GM19025 (cell line): ENCODE measurements around the gene LIN54.
"Not testable (repeated sequence)": the region's sequence is repeated elsewhere in the genome, so short reads cannot be mapped to it uniquely, and the experiment has no call there.

ENCODE experiments used
- ATAC-seq: cut with Tn5 transposase; IDR thresholded peaks from one replicate; pipeline ENCODE4 v1.9.1; 2021; ENCODE audit warnings: mild to moderate bottlenecking, low read depth, moderate library complexity; ENCODE audit not compliant: unreplicated experiment

LIN54 gene

DNA sequence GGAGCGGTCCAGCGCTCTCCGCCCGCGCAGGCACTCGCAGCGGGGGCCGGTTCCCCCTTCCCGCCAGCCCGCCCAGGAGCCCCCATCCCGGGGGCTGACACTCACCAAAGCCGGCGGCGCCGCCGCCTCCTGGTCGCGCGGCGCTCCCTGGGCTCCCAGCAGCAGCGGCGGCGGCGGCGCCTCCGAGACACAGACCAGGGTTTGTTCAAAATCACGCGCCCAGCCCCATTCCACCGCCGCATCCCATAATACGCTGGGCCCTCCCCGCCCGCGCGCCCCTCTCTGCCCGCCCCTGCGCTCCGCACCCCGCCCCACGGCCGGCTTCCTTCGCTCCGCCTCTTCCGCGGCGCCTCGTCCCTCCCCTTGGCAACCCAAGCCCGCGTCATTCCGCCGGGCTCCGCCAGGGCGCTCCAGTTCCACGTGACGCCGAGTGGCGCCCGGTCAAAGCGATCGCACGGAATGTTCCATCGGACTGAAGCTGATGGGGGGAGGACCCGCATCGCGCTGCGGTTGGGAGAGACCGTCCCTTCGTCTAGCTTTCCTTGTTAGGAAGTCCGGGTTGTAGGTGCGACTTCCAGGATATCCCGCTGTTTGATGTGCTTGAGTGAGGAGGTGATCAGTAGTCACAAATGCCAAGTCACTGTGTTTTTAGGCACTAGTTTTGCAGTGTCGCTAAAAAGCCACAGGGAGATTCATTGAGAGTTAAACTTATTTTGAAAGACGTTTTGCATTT is 2.2 kb upstream of the LIN54 start:
- peak; percentile 81 for ATAC-seq

DNA sequence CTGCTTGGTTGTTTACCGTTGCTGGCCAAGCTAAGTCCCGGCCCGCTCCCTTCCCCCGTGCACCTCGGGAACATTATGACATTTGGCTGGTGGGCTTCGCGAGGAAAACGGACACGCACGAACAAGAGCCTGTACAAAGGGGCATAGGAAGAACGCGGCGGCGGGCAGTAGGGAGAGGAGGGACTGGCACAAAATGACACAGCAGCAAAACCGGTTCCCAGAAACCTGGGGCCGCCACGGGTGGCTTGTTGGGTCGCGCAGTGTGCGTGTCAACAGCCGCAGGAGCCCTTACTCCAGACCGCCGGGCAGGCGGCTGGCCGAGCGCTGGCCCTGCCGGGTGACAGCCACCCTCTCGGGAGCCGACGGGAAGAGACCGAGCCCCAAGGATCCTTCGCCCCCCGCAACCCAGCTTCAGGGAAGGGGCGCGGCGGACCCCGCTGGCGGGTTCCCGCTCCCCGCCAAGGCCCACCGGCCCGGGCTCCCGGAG is 1.6 kb upstream of the LIN54 start:
- ATAC-seq, result peak; percentile 3

DNA sequence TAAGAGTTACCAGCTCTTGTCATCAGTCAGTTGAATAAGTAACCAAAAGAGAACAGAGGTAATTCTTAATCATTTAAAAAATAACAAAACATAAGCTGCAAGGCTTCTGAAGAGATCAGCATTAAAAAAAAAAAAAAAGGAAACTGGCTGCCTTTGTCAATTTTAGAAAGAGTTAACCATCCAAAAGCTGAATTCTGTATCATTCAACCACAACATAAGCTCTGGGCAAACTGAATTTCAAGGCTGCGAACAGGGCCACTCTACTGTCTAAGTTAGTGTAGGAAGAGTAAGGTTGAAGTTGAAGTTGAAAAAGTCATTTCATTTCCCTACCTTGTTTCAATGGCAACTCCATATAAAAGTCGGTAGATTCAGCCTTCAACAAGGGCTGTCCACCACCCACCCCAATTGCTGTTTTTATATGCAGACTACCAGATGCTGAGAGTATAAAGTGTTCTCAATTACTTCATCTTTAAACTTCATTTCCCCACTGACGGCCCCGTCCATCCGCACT is 1.1 kb upstream of the LIN54 start:
- ATAC-seq, result no peak

DNA sequence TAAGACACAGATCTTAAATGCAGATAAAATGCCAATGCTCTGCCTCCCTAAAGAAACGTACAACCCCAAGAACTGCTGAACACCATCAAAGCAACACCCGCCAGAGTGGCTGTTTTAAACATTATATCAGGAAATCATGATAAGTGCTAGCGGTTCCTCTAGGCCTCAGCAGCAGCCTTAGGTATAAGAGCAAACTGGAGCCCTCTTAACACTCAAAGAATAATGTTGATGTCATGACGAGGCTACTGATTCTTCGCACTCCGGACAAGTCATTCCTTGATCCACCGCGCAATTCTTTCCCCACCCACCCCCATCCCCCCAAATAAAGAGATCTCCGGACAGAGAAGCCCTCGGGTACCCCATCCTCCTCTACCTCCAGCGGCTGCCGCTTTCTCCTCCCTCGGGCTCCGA is 507 bp downstream of the LIN54 start:
- no peak for ATAC-seq

DNA sequence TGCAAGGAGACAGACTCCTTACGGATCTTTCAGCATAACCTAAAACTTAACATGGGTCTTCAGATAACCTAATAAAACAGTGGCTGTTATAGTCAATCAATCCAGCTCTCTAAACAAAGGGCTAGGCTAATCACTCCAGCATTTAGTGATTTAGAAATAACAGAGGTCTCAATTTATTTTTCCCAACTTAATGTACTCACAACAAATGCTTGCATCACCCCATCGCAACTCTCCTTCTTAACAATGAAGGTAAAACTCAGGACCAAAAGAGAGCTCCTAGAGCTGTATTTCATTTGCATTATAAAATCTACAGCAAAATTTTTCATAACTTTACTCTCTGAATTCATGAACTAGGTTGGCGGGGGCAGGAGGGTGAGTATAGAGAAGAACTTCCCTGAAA is 1.1 kb downstream of the LIN54 start:
- no peak for ATAC-seq

DNA sequence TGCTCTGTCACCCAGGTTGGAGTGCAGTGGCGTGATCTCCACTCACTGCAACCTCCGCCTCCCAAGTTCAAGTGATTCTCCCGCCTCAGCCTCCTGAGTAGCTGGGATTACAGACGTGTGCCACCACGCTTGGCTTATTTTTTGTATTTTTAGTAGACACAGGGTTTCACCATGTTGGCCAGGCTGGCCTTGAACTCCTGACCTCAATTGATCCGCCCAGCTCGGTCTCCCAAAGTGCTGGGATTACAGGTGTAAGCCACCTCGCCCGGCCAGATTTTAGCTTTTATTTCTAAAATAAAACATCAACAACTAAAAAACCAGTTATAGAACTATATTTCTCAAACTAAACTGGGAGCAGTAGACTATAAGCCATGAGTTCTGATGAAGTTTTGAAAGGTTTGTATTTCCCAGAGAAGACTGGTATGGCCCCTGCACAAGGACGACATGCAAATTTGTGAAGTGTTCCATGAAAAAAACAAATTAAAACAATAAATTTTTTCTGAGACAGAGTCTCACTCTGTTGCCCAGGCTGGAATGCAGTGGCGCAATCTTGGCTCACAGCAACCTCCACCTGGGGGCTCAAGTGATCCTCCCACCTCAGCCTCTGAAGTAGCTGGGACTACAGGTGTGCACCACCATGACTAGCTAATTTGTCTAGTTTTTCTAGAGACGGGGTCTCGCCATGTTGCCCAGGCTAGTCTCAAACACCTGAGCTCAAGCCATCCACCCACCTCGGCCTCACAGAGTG is 7.4 kb downstream of the LIN54 start:
- ATAC-seq, result not testable (repeated sequence)

DNA sequence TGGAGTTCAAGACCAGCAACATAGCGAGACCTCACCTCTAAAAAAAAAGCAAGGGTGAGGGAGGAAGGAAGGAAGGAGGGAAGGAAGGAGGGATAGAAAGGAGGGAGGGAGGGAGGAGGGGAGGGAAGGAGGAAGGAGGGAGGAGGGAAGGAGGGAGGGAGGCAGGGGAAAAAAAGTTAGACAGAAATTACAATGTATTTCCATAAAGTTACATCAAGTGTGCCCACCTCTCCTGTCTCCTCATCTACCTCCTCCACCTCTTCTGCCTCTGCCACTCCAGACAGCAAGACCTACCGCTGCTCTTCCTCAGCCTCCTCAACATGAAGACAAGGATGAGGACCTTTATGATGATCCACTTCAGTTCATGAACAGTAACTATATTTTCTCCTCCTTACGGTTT is 8.3 kb downstream of the LIN54 start:
- no peak for ATAC-seq

DNA sequence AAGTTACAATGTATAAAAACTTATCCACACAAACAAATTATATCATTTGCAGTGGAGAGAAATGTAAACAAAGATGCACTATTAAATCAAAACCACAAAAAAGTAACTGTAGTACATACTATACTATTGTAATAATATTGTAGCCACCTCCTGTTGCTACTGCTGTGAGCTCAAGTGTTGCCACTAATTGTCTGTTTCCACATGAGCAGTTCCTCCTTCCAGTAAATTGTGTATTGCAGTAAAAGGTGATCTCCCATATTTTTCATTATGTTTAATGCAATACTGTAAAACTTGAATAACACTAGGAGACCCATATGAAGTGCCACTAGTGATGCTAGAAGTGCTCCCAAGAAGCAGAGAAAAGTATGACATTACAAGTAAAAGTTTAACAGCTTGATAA is 11.7 kb downstream of the LIN54 start:
- no peak for ATAC-seq

DNA sequence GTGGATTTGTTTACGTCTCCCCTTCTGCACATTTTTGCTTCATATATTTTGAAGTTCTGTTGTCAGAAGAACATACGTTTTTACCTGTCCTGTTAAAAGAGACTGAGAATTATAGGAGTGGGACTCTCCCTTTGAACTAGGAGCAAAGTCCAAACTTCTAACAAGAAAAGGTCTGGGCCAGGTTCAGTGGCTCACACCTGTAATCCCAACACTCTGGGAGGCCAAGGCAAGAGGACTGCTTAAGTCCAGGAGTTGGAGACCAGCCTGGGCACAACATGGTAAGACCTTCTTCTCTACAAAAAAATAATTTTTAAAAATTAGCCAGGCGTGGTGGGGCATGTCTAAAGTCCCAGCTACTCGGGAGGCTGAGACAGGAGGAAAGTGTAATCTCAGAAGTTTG is 15.8 kb downstream of the LIN54 start:
- ATAC-seq, result no peak

DNA sequence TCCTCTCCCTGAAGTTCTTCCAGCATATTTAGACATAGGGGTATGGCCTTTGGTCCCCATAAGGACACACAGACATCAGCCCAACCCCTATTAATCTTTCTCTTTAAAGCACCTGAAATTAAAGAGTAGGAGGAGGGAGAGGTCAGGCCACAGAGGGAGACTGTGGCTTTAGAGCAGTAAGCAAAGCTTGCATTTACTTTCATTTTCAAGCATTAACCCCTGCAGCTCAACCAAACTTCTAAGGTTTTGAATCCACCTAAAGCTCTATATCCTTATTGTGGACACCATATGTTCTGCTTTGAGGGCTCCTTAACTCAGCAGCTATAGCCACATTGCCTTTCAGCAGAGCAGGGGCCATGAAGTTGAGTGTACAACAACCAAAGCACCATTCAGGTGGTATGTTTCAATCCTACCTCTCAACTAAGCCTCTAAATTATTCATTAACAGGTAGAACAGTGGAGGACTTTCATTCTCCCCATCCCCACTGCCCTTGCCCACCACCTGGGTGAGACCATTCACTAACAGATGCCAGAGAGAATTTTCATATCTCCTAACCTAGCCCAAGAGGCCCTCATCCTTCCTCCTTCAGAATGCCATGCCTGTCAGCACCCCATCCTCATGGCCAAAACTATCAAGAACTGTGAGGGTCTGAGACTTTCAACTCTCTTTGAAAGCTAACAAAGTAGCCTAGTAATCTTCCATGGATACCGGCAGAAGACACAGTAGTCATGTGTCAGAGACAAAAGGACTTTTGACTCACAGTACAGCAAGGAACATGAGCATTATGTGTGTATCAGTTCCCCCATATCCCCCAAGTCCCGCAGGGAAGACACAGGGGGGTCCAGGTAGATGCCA is 20.8 kb downstream of the LIN54 start:
- peak; percentile 93 for ATAC-seq

DNA sequence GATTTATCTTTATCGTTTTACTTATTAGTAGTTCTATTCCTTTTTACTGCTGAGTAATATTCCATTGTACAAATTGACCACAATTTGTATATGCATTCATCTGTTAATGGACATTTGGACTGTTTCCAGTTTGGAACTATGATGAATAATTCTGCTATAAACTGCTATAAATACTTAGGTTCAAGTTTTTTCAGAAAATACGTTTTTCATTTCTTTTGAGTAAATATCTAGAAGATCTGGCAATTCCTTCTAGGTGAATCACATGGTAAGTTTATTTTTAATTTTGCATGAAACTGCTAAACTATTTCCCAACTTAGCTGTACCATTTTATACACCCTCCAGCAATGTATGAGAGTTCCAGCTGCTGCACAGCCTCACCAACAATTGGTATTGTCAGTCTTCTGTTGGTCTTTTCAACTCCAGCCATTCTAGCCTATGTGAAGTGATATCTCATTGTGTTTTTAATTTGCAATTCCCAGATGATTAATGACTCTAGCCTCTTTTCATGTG is 22.2 kb downstream of the LIN54 start:
- no peak for ATAC-seq

DNA sequence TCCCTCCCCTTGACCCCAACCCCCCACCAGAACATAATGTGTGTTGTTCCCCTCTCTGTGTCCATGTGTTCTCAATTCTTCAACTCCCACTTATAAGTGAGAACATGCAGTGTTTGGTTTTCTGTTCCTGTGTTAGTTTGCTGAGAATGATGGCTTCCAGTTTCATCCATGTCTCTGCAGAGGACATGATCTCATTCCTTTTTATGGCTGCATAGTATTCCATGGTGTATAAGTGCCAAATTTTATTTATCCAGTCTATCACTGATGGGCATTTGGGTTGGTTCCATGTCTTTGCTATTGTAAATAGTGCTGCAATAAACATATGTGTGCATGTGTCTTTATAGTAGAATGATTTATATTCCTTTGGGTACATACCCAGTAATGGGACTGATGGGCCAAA is 23.1 kb downstream of the LIN54 start:
- ATAC-seq, result not testable (repeated sequence)

DNA sequence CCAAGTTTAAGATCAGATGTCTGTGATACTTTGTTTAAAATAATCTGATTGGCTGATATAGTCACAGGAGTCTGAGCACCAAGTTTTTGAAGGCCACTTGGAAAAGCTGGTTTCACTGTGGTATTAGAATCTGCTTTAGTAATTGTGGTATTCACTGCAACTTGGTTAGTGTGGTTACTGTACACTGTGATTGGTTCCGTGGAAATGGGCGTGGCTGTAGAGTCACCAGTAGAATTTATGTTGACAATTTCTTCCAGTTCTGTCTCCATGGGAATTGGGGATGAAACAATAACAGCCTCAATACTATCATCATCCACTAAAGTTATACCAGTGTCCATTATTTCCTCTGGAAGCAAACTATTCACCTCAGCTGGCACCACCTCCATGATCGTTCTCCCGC is 26.2 kb downstream of the LIN54 start:
- ATAC-seq, result no peak

DNA sequence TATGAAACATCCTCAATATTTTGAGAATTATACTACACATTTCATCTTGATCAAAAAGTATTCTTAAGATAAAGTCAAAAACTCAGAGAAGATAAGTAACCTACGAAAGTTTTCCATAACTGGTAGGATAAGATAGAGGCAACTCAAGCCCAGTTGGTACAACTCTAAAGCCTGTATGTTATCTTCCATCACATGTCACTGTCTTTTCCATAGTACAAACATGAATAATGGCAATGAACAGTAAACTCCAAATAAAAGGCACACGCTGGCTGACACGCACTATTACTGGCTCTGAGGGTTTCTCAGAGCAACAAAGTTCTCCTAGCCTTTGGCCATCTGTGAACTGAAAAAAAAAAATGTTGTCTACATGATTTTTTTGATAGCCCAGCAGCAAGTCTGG is 27.2 kb downstream of the LIN54 start:
- no peak for ATAC-seq

DNA sequence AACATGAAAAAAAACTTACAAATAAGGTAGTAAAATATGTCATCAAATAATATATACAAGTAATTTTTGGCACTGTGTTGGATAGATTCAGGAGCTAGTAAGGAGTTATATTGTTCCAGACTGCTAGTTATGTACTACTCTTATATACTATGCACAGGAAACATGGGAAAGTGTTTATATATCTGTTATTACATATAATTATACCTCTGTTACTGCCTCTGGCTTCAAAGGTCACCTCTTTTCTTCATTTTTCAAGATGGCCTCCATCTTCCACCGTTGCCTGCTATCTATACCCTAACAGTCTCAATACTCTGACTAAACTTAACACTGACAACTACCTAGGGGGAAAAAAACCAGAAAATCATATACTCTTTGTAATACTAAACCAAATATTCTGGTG is 29.5 kb downstream of the LIN54 start:
- ATAC-seq, result no peak

DNA sequence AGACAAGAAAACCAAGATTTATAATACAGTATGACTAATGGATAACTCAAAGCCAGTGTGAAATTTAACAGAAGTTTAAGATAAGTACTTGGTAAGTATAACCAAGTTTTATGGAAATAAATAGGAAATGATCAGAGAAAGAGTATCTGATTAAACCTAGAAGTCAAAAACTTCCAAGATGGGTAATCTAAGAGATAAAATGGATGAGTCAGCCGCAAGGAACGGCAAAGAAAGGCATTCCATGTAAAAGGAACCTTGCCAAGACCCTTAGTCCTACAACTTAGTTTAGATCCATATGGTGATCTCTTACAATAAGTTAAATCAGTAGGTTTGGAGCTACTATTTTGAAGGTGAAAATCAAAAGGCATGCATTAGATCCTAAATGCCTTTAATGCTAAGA is 34.8 kb downstream of the LIN54 start:
- no peak for ATAC-seq

DNA sequence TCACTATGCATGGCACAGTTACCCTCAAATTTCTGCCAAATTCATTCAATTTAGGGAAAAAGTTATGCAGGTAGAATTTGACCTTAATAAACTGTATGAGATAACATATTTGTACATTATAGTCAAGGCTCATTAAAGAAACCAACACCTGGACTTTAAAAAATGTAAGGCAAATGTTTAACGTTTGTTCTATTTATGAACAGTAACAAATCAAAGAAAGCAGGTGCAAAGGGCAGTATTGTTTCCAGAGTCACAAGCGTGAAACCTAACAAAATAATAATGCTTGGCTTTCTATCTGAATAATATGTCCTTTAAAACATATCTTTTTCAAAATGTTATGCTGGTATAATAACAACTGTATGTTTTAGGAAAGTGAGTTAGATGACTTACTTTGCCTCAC is 41.2 kb downstream of the LIN54 start:
- no peak for ATAC-seq

DNA sequence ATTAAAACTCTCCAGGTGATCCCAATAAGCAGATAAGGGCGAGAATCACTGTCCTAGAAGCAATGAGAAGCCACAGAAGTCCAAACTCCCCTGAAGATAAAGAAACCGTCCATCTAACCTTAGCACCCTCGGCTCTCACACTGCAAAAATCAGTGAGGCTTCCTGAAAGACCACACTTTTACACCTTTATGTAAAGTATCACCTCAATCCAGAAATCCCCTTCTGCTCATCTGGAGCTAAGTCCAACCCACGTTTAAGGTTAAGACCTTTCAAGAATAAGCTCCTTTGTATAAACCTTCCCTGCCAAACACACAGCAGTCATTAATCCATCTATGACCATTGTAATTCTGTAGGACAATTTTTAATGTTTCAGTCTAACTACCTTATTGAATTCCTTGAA is 41.7 kb downstream of the LIN54 start:
- peak; percentile 57 for ATAC-seq

DNA sequence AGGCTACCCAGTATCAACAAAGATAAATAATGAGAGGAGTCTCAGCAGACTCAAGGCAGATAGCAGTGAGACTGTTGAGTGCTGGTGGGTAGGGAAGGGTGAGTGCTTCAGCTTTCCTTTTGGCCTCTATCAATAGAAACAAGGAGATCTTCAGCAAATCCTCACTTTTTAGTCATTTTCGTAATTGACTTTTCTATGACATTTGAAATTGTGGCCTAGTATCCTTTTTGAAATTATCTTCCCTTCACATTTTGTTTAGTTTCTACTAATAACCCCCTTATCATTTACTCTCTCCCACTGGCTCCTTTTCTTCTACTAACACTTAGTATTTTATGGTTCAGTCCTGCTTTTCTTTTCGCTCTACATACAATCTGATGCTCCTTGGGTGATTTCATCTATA is 44.9 kb downstream of the LIN54 start:
- no peak for ATAC-seq

DNA sequence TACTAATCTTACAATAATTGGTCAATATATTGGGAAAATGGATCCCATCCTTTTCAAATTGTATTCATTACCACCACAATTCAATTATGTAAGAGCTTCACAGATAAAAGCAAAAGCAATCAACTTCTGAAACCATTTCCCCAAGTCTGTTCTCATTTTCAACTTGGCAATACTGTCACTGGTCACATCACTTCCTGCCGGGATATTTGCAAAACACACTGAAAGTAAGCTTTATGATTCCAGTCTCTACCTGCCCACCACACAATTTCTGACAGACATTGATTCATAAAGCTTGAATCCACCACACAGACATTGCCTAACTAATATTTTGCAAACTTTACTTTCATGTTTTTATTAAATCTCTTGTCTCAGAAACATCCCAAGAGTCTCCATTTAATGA is 53.6 kb downstream of the LIN54 start:
- no peak for ATAC-seq

DNA sequence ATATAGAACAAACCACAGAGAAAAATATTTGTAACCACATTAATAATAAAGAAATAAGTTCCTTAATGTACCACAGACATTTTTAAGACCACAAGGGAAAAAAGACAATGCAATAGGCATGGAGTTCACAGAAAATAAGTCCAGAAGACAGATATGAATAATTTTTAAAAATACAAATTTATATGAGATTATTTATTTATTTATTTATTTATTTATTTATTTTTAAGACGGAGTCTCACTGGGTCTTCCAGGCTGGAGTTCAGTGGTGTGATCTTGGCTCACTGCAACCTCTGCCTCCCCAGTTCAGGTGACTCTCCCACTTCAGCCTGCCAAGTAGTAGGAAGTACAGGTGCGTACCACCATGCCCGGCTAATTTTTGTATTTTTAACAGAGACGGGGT is 56.4 kb downstream of the LIN54 start:
- ATAC-seq, result no peak
